A549 (cell line): ENCODE results near the gene TMEM37. TPM values are rescaled to one million over a fixed set of nuclear protein-coding genes. Genes with fewer than 3 reads are reported as not detected.

Experiments
- ATAC-seq, 2 experiments: fragments of 200-7000 bp in 1 of 2; fragments of >200 bp in 1 of 2; cut with Nextera tagmentation in 1 of 2; cut with Tn5 transposase in 1 of 2; 3 replicates each; pipeline versions ENCODE4 v1.8.0 to v1.9.1; 2018 to 2020; ENCODE audit warnings: mild to moderate bottlenecking in 1 of 2, moderate library complexity in 1 of 2
- CTCF ChIA-PET: fragments of 300-600 bp; sonication (Branson Sonifier 250); formaldehyde crosslinking; extraction: SDS; loops from one replicate; lab custom pipeline; 2021; ENCODE audit warnings: antibody characterized with exemption, inconsistent platforms; lab: Yijun Ruan, JAX
- POLR2A ChIA-PET: fragments of 350-600 bp; formaldehyde crosslinking; extraction: SDS; loops from one replicate; lab custom pipeline; 2021; ENCODE audit warnings: antibody characterized with exemption, inconsistent platforms; lab: Yijun Ruan, JAX
- DNase-seq, 2 experiments: peaks; one replicate each; pipeline versions ENCODE4 v3.0.0 to v3.0.0-alpha.2; 2011 to 2016; ENCODE audit warnings: low read depth in 1 of 2, low spot score in 1 of 2
- FAIRE-seq: peaks from 2 replicates; lab custom pipeline; 2011; peaks lifted over from hg19 to GRCh38; lab: Jason Lieb, UNC
- H3K27ac ChIP-seq, 2 experiments: fragments of >200 bp; sonication (Bioruptor Twin); formaldehyde crosslinking; 3 replicates each; pipeline ENCODE4 v1.5.1; 2016 to 2017
- H3K4me1 ChIP-seq: fragments of >200 bp; sonication (Bioruptor Twin); formaldehyde crosslinking; 3 replicates; pipeline ENCODE4 v1.6.1; 2016
- H3K4me2 ChIP-seq: fragments of >200 bp; sonication (Bioruptor Twin); formaldehyde crosslinking; 3 replicates; pipeline ENCODE4 v1.6.1; 2016
- H3K4me3 ChIP-seq: fragments of >200 bp; sonication (Bioruptor Twin); formaldehyde crosslinking; 3 replicates; pipeline ENCODE4 v1.5.1; 2016
- H3K9me3 ChIP-seq: fragments of >200 bp; sonication (Bioruptor Twin); formaldehyde crosslinking; 3 replicates; pipeline ENCODE4 v1.6.1; 2016
- CBX2 ChIP-seq: fragments of 200-600 bp; sonication (generic); IDR thresholded peaks from 2 replicates; pipeline ENCODE4 v1.6.1; 2016; ENCODE audit warnings: low read depth, mild to moderate bottlenecking, borderline replicate concordance
- CHD2 ChIP-seq: fragments of 150-350 bp; IDR thresholded peaks from 2 replicates; pipeline ENCODE4 v1.6.1; 2014; ENCODE audit warnings: low read length; ENCODE audit not compliant: partially characterized antibody
- CHD4 ChIP-seq: fragments of 200-600 bp; sonication (generic); IDR thresholded peaks from 2 replicates; pipeline ENCODE4 v1.6.1; 2016; ENCODE audit warnings: antibody characterized with exemption, mild to moderate bottlenecking, borderline replicate concordance
- CTCF ChIP-seq: fragments of >200 bp; sonication (Bioruptor Twin); formaldehyde crosslinking; IDR thresholded peaks from 3 replicates; pipeline ENCODE4 v1.5.1; 2016
- ELK1 ChIP-seq: fragments of 150-350 bp; IDR thresholded peaks from 2 replicates; pipeline ENCODE4 v1.6.1; 2014; ENCODE audit warnings: low read depth, mild to moderate bottlenecking, low read length
- EP300 ChIP-seq, 2 experiments: fragments of >200 bp; sonication (Bioruptor Twin); formaldehyde crosslinking; IDR thresholded peaks; 2 replicates in 1 of 2; 3 replicates in 1 of 2; pipeline ENCODE4 v1.6.1; 2016 to 2017
- ESRRA ChIP-seq: fragments of 150-350 bp; IDR thresholded peaks from 2 replicates; pipeline ENCODE4 v1.6.1; 2014; ENCODE audit warnings: mild to moderate bottlenecking, low read length, borderline replicate concordance
- FOSL2 ChIP-seq, 2 experiments: fragments of 450-650 bp in 1 of 2; fragments of >200 bp in 1 of 2; sonication (Bioruptor Twin) in 1 of 2; formaldehyde crosslinking; IDR thresholded peaks; 2 replicates each; pipeline versions ENCODE4 v1.5.0 to v1.6.1; 2016 to 2020; ENCODE audit warnings: mild to moderate bottlenecking in 1 of 2, moderate library complexity in 1 of 2
- HDAC2 ChIP-seq: fragments of 200-600 bp; sonication (generic); IDR thresholded peaks from 2 replicates; pipeline ENCODE4 v1.6.1; 2016
- HES2 ChIP-seq: fragments of >200 bp; sonication (Bioruptor Twin); formaldehyde crosslinking; IDR thresholded peaks from 2 replicates; pipeline ENCODE4 v1.6.1; 2016
- HOXA7 ChIP-seq: fragments of 250-450 bp; sonication (Bioruptor Pico); IDR thresholded peaks from 2 replicates; pipeline ENCODE4 v1.5.0; 2020; ENCODE audit warnings: mild to moderate bottlenecking, moderate library complexity
- JUN ChIP-seq, 2 experiments: fragments of >200 bp; sonication (Bioruptor Twin); formaldehyde crosslinking; IDR thresholded peaks; 2 replicates in 1 of 2; 3 replicates in 1 of 2; pipeline ENCODE4 v1.6.1; 2016 to 2017
- JUNB ChIP-seq: fragments of >200 bp; sonication (Bioruptor Twin); formaldehyde crosslinking; IDR thresholded peaks from 2 replicates; pipeline ENCODE4 v1.6.1; 2016
- KDM1A ChIP-seq: fragments of 200-600 bp; sonication (generic); IDR thresholded peaks from 2 replicates; pipeline ENCODE4 v1.6.1; 2016; ENCODE audit warnings: low read depth, mild to moderate bottlenecking
- MAZ ChIP-seq: fragments of 150-350 bp; IDR thresholded peaks from 2 replicates; pipeline ENCODE4 v1.6.1; 2014; ENCODE audit warnings: antibody characterized with exemption, low read depth, low read length, borderline replicate concordance
- NR3C1 ChIP-seq: fragments of >200 bp; sonication (Bioruptor Twin); formaldehyde crosslinking; IDR thresholded peaks from 3 replicates; pipeline ENCODE4 v1.6.1; 2017
- PHF8 ChIP-seq: fragments of 200-600 bp; sonication (generic); IDR thresholded peaks from 2 replicates; pipeline ENCODE4 v1.6.1; 2016; ENCODE audit warnings: low read depth, mild to moderate bottlenecking, antibody characterized with exemption, moderate library complexity, borderline replicate concordance
- POLR2A ChIP-seq: IDR thresholded peaks from 2 replicates; pipeline ENCODE4 v1.6.1; 2012; ENCODE audit warnings: mild to moderate bottlenecking, low read length
- RARB ChIP-seq: fragments of 250-450 bp; sonication (Bioruptor Pico); IDR thresholded peaks from 2 replicates; pipeline ENCODE4 v1.8.0; 2021; ENCODE audit warnings: mild to moderate bottlenecking, moderate library complexity
- SMC3 ChIP-seq: fragments of >200 bp; sonication (Bioruptor Twin); formaldehyde crosslinking; IDR thresholded peaks from 3 replicates; pipeline ENCODE4 v1.6.1; 2018; ENCODE audit warnings: inconsistent platforms
- TP53 ChIP-seq: fragments of 250-450 bp; sonication (Bioruptor Pico); IDR thresholded peaks from 2 replicates; pipeline ENCODE4 v1.5.0; 2021; ENCODE audit warnings: mild to moderate bottlenecking, moderate library complexity
- USF2 ChIP-seq: fragments of 450-650 bp; IDR thresholded peaks from 2 replicates; pipeline ENCODE4 v1.6.1; 2014; ENCODE audit warnings: antibody characterized with exemption
- ZFP36 ChIP-seq: fragments of 450-650 bp; IDR thresholded peaks from 2 replicates; pipeline ENCODE4 v1.6.1; 2014; ENCODE audit warnings: borderline replicate concordance; ENCODE audit not compliant: partially characterized antibody
- ZSCAN20 ChIP-seq: fragments of 250-450 bp; sonication (Bioruptor Pico); IDR thresholded peaks from 2 replicates; pipeline ENCODE4 v1.8.0; 2022; ENCODE audit warnings: mild to moderate bottlenecking, moderate library complexity
- WGBS: methylation state at CpG from one replicate; pipeline ENCODE4 v1.1.6; 2017; ENCODE audit errors: missing lambda C conversion rate; 5-methylcytosine and 5-hydroxymethylcytosine counted together
- polyA plus RNA-seq, 4 experiments: library from polyadenylated mRNA; depleted of rRNA in 3 of 4; stranded (reverse); fragments of >200 nt; fragmentation: RNase III in 1 of 4; extraction: RNeasy Plus Mini Kit Qiagen cat#74134 plus additional on column Dnase treatment in 1 of 4; gene quantifications; 2 replicates in 3 of 4; 3 replicates in 1 of 4; pipeline ENCODE4 v1.2.3, GENCODE V29; 2011 to 2017

The TMEM37 gene
- polyA plus RNA-seq, 2 of the 4 experiments (the other 2 are of a cell fraction), result 5.1 to 7.5 TPM

- TF ChIP-seq EP300 (IDR thresholded peaks at IDR 0.05), result no peak
- TF ChIP-seq PHF8, result no peak
- TF ChIP-seq NR3C1, result no peak
- TF ChIP-seq TP53 (CRISPR knock-in tag), result no peak
- no peak for TF ChIP-seq SMC3
- TF ChIP-seq MAZ, result no peak
- no peak for TF ChIP-seq JUNB
- TF ChIP-seq JUN (IDR thresholded peaks at IDR 0.05), result no peak
- no peak for TF ChIP-seq CHD4
- no peak for TF ChIP-seq HES2
- TF ChIP-seq CTCF, result no peak
- no peak for TF ChIP-seq ZSCAN20 (CRISPR knock-in tag)
- TF ChIP-seq HDAC2, result no peak
- TF ChIP-seq KDM1A, result no peak
- no peak for TF ChIP-seq USF2
- no peak for TF ChIP-seq HOXA7 (CRISPR knock-in tag)
- no peak for TF ChIP-seq ESRRA
- TF ChIP-seq POLR2A, result no peak
- TF ChIP-seq ELK1, result no peak
- H3K27ac ChIP-seq, result peak overlapping the region in 1 of 2 experiments; percentile 50; a peak in 2 of 6 replicates
- H3K9me3 ChIP-seq, result no peaks in the 10 kb centered on the region
- WGBS, result 69% methylated on average over 9 of the region's 9 CpGs
- no peak overlapping the region for H3K4me3 ChIP-seq
- no peak for DNase-seq
- no peak overlapping the region for H3K4me2 ChIP-seq
- POLR2A ChIA-PET, result no interaction called here
- no peak for ATAC-seq
- CTCF ChIA-PET, result interaction anchor here (0.6 to 14.8 kb wide), 28 partner anchors 10 to 595 kb away, joined by 3 to 255 read pairs (median 5); partner anchors contain the start of gene TMEM37
- H3K4me1 ChIP-seq, result peaks cover 4% of the 10 kb centered on the region; the same call in 1 of the 3 replicates
- FAIRE-seq, result no peak
Observed at GRCh38 chr2:119477113-119477505, 45.5 kb downstream of the TMEM37 start.

GRCh38 chr2:119478188-119478977, 46.7 kb downstream of the TMEM37 start:
- Histone ChIP-seq H3K9me3 (no peaks in the 10 kb centered on the region), H3K27ac (no peak overlapping the region), H3K4me2 (no peak overlapping the region), H3K4me3 (no peak overlapping the region), H3K4me1 (peaks cover 4% of the 10 kb centered on the region; the same call in 1 of the 3 replicates)
- 69% methylated on average over 9 of the region's 12 CpGs for WGBS
- FAIRE-seq, result no peak
- no peak for TF ChIP-seq FOSL2 (IDR thresholded peaks at IDR 0.05)
- no peak for TF ChIP-seq FOSL2 (CRISPR knock-in tag; IDR thresholded peaks at IDR 0.05)
- TF ChIP-seq RARB (CRISPR knock-in tag), result no peak
- no peak for TF ChIP-seq CHD2
- no peak for TF ChIP-seq ZFP36
- no peak for TF ChIP-seq CBX2
- POLR2A ChIA-PET, result no interaction called here
- CTCF ChIA-PET, result interaction anchor here (0.7 to 14.8 kb wide), 8 partner anchors 11 to 597 kb away, joined by 3 to 255 read pairs (median 20); no protein-coding TSS in a partner anchor
- no peak for ATAC-seq
- DNase-seq, result no peak
